Measurements from ENCODE around the gene KIAA1328. TPM values are rescaled to one million over a fixed set of nuclear protein-coding genes. Genes with fewer than 3 reads are reported as not detected.

KIAA1328 gene
- total RNA-seq, 4 donors from 2014 or later: 11.3 to 26.1 (median 15.3) TPM

- H3K36me3 ChIP-seq: no peaks in the 10 kb centered on the region
- 72 to 79% methylated on average over 4 to 9 of the region's 10 CpGs for WGBS, 2 donors (ENCODE audit: low coverage in 1 of 2)
- no peak for ATAC-seq
- TF ChIP-seq POLR2AphosphoS5 (IDR thresholded peaks at IDR 0.05) (no peak), CTCF (IDR thresholded peaks at IDR 0.05) (no peak), EP300 (IDR thresholded peaks at IDR 0.05) (no peak), POLR2A (IDR thresholded peaks at IDR 0.05) (no peak)
- no peak overlapping the region for H3K4me3 ChIP-seq
- H3K4me1 ChIP-seq: no peaks in the 10 kb centered on the region
- H3K27me3 ChIP-seq: peaks cover 74% of the 10 kb centered on the region
- no peaks in the 10 kb centered on the region for H3K9me3 ChIP-seq
- no peak overlapping the region for H3K27ac ChIP-seq
These were observed 418.7 kb downstream of the KIAA1328 start for GRCh38 chr18:37247497-37248161.

- TF ChIP-seq CTCF (IDR thresholded peaks at IDR 0.05) (no peak), POLR2A (IDR thresholded peaks at IDR 0.05) (no peak), POLR2AphosphoS5 (IDR thresholded peaks at IDR 0.05) (no peak), EP300 (IDR thresholded peaks at IDR 0.05) (no peak)
- peaks cover 0 to under 1% (median 0%) of the 10 kb centered on the region in 3 donors for H3K4me1 ChIP-seq
- H3K9me3 ChIP-seq: no peaks in the 10 kb centered on the region
- H3K27ac ChIP-seq: no peak overlapping the region
- H3K36me3 ChIP-seq: no peaks in the 10 kb centered on the region
- H3K4me3 ChIP-seq: no peak overlapping the region
- H3K27me3 ChIP-seq: peaks cover 81% of the 10 kb centered on the region
- ATAC-seq: no peak
- 80% methylated on average over 3 of the region's 5 CpGs; no CpG with 5 or more reads in 1 of the 2 donors for WGBS, 2 donors (ENCODE audit: low coverage in 1 of 2)
These were observed 419.4 kb downstream of the KIAA1328 start for GRCh38 chr18:37248281-37248680.

- Histone ChIP-seq H3K27me3 (peaks cover 84% of the 10 kb centered on the region), H3K27ac (no peak overlapping the region), H3K4me1 (peaks cover 0 to 11% (median 0%) of the 10 kb centered on the region in 3 donors), H3K9me3 (no peaks in the 10 kb centered on the region), H3K36me3 (no peaks in the 10 kb centered on the region), H3K4me3 (no peak overlapping the region)
- WGBS, 2 donors (ENCODE audit: low coverage in 1 of 2): 56 to 62% methylated on average over 2 to 5 of the region's 11 CpGs
- TF ChIP-seq POLR2AphosphoS5 (IDR thresholded peaks at IDR 0.05) (no peak), CTCF (IDR thresholded peaks at IDR 0.05) (no peak), EP300 (IDR thresholded peaks at IDR 0.05) (no peak), POLR2A (IDR thresholded peaks at IDR 0.05) (no peak)
- no peak for ATAC-seq
These were observed 420.4 kb downstream of the KIAA1328 start for GRCh38 chr18:37249171-37249886.

- 88% methylated on average over 5 of the region's 6 CpGs; no CpG with 5 or more reads in 1 of the 2 donors for WGBS, 2 donors (ENCODE audit: low coverage in 1 of 2)
- Histone ChIP-seq H3K4me1 (peaks cover 0 to 15% (median 0%) of the 10 kb centered on the region in 3 donors), H3K4me3 (no peak overlapping the region), H3K9me3 (no peaks in the 10 kb centered on the region), H3K27me3 (peaks cover 86% of the 10 kb centered on the region), H3K27ac (no peak overlapping the region), H3K36me3 (no peaks in the 10 kb centered on the region)
- TF ChIP-seq POLR2A (IDR thresholded peaks at IDR 0.05) (no peak), EP300 (IDR thresholded peaks at IDR 0.05) (no peak), CTCF (IDR thresholded peaks at IDR 0.05) (no peak), POLR2AphosphoS5 (IDR thresholded peaks at IDR 0.05) (no peak)
- ATAC-seq: no peak
These were observed 421.1 kb downstream of the KIAA1328 start for GRCh38 chr18:37249895-37250618.
